Measurements from ENCODE around the gene PPP2R2C.

PPP2R2C gene

GRCh38 chr4:6283282-6283681, 189.1 kb downstream of the PPP2R2C start:
- DNase-seq (ENCODE audit: low read depth): no peak

DNA sequence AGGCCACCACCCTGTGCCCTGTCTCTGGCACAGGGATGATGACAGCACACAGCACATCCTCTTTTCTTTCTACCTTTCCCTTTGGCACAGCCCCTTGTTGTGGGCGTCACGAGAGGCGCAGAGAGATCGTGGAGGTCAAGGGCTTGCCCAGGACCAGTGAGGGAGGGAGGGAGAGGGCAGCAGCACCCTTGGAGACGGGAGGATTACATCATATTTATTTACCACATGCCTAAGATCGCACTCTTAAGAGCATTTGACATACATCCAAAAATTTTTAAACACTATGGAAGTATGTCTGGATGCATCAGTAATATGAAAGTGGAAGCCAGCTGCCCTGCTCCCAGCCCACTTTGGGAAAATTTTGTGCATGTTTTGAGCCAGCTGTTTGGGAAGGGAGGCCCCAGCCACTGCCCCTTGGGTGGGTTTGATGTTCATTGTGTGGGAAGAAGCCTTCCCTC, 190.1 kb downstream of the PPP2R2C start:
- no peak for DNase-seq (ENCODE audit: low read depth)

DNA sequence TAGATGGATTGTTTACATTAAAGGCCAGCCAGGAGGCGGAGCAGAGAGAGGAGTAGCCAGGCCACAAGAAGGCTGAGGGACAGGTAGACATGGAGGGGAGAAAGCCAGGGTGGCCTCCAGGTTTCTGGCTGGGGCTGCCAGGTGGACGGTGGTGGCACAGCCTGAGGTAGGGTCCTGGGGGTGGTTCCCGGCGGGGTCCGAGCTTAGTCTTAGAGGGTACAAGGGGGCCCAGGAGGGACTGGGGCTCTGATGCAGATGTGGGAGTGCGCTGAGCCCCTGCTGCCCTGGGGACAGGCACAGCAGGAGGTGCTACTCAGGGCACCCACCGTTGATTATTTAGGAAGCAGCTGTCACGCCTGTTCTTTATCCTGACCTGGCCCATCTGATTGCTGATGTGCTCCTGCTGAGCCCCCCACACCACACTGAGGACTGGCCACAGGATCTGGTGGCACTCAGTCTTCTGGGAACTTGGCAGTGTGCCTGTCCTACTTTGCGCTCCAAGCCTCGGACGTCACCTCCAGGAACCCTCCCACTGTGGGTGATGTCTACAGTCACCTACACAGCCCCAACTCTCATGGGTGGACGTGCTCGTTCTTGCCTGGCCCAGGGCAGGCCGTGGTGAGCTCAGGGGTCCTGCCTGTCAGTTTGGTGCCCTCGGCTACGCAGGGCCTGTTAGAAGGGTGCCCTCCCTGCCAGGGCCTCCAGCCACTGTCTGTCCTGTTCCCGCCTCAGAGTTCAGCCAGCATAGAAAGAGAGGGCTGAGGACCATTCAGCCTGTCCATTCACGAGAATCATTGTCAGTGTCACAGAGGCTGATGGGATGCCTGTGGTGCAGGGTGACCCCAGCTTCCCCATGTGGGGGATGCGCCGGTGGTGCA, 190.7 kb downstream of the PPP2R2C start:
- no peak for DNase-seq (ENCODE audit: low read depth)

DNA sequence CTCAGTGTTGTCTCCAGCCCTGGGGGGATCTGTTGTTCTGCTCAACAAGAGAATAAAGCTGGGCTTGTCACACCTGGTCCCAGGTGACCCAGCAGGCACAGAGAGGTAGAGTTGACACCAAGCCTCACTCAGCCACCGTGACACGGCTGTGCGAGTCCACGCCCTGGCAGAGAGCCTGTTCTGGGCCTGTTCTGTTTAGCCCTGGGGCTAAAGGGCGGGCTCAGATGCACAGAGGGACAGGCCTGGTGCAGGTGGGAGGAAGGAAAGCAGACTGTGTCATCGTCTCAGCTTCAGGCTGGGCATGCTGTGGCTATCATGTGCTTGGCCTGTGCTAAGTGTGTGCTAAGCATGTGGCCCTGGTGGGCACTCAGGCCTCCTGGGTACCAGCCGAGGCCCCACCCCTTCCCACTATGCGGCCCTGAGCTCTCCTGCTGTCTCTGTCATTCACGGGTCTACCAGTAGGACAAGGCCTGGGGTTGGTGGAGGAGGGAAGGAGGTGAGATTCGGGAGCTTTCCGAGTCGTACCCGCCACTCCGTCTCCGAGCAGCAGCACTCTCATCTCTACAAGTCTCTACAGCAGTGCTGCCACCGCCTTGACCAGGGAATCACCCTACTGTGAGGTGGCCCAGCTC, 191.9 kb downstream of the PPP2R2C start:
- no peak for DNase-seq (ENCODE audit: low read depth)

DNA sequence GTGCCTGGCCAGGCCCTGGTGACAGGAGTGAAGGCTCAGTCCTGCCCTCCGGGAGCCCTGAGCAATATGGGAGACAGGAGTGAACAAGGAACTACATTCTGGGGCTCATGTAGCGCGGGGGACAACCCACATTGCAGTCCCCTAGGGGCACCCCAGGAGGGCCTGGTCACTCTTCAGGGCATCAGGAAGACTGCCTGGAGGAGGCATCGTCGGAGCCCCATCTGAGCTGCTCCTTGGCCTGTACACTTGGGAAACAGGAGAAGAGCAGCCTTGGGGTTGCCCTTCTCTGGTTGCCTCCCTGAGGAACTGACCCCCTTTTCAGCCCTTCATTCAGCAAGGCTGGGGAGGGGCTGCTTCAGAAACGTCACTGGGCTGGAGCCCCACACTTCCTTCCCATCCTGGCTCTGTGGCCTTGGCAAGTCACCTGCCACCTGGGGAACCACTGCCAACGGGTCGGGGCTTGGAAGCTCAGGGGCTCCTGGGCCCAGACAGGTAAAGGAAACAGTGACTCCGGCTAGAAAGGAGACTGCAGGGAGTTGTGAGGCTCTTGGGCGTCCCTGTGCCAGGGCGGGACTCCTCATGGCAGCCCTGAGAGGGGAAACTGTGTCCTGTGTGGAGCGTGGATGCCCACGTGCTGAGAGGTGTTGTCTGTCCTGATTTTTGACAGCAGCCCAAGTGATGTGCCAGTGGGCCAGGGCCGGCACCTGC, 192.7 kb downstream of the PPP2R2C start:
- DNase-seq (ENCODE audit: low read depth): no peak

DNA sequence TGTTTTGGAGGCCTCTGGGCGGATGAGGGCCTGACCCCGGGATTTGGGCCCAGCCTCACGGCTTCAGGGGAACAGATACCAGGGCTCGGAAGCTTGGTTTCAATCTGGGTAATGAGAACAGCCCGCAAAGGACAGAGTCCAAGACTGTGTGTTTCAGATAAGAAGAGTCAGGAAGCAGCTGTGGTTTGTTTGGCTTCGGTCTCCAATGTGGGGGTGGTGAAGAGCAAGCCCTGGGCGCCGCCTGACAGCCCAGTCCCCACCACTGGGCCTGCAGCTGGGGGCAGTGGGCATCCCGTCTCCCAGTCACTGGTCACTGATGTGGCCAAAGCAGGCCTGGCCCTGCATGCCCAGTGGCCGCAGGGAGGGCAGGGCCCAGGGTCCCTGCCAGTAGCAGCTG, 193.6 kb downstream of the PPP2R2C start:
- no peak for DNase-seq (ENCODE audit: low read depth)

GRCh38 chr4:6277935-6278800, 194.2 kb downstream of the PPP2R2C start:
- DNase-seq (ENCODE audit: low read depth): no peak

GRCh38 chr4:6277139-6277802, 195.1 kb downstream of the PPP2R2C start:
- no peak for DNase-seq (ENCODE audit: low read depth)

DNA sequence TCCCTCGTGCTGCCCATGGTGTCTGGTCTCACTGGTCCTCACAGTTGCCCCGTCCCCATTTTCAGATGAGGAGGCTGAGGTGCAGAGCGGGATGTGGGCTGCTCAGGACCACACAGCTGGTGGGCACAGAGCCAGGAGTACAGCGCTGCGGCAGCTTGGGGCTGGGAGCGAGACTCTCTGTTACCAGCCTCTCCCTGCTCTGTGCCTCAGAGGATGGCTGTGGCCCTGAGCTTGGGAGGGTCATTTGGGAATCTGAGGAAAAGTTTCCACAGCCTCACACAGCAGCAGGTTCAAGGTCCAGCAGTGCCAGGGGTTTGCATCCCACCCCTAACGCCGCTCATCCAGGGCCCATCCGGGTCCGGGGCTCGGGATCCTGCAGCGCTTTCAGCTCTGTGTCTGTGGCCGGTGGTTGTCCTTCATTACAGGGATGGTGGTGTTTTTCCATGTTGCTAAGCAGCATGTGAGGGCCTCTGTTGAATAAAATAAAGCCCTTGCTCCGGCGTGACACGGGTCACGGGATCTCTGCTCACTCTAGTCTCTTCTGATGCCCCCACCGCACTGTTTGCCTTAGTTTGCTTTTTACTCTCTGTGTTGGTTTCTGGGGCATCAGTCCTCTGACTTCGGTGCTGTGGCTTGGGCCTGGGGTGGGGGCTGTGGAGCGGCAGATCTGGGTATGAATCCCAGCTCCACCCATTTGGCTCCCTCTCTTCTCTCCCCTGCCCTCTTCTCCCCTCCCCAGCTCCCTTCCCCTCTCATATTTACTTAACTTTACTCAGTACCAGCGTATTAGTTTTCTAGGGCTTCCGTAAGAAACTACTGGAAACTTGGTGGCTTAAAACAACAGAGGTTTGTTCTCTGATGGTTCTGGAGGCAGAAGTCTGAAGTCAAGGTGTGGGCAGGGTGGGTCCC, 196.3 kb downstream of the PPP2R2C start:
- no peak for DNase-seq (ENCODE audit: low read depth)

DNA sequence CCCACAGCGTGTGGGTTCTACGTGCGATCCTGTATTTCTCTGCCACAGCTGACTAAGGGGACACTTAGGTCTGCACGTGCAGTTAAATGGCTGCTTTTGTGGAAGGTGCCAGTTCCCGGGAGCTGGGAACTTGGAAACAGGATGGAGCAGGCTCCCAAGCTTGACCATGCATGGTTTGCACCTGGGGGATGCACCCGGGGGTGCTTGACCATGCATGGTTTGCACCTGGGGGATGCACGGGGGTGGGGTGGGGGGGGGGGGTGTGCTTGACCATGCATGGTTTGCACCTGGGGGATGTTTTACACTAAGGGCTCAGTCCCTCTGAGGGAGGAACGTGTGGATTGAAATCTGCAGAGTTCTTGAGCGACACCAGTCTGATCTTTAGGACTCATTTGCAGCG, 197.1 kb downstream of the PPP2R2C start:
- no peak for DNase-seq (ENCODE audit: low read depth)

DNA sequence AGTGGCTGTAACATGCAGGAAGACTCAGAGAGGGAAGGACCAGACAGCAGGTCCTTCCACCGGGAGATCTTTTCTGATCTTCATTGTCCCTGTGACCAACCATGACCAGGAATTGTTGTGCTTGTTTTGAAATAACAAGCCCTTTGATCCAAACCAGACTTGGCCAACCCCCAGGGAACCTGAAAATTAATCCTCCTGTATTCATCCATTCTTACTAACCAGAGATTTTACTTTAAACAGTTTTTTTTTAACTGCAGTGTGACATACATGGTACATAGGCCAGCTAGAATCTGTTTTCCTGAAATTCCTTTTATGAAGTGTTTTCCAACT, 198.8 kb downstream of the PPP2R2C start:
- no peak for DNase-seq (ENCODE audit: low read depth)

- DNase-seq (ENCODE audit: low read depth): peak; percentile 36
These were observed 199.4 kb downstream of the PPP2R2C start for GRCh38 chr4:6272863-6273660.

- no peak for DNase-seq (ENCODE audit: low read depth)
These were observed 200.5 kb downstream of the PPP2R2C start for GRCh38 chr4:6271701-6272465.

DNA sequence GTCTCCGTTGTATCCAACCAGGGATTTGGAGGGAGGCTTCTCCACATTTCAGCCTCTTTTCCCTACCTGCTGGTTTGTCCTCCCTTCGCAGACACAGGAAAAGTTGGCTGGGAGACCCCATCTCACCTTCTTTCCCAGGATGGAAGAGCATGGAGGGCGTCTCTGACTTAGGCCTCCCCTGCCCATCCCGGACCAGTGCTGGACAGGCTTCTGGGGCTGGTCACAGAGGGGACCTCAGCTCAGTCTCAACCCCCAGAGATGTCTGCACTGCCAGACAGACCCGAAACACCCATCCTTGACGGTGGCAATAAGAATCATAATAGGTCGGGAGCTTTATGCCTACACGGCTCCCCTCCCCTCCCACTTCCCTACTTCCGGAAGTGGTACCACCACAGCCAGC, 201.2 kb downstream of the PPP2R2C start:
- no peak for DNase-seq (ENCODE audit: low read depth)

GRCh38 chr4:6270636-6271121, 201.7 kb downstream of the PPP2R2C start:
- no peak for DNase-seq (ENCODE audit: low read depth)

Data from GM04504 (cell line).